Fibroblast of skin of scalp (primary cell): ENCODE results near the gene TMEM87A.
"Not testable (repeated sequence)": the region's sequence is repeated elsewhere in the genome, so short reads cannot be mapped to it uniquely, and the experiment has no call there.

Source experiments
- DNase-seq: peaks from one replicate; pipeline ENCODE4 v3.0.0-alpha.2; 2013

Gene TMEM87A

GRCh38 chr15:42270996-42271395, 2.2 kb downstream of the TMEM87A start:
- no peak for DNase-seq

DNA sequence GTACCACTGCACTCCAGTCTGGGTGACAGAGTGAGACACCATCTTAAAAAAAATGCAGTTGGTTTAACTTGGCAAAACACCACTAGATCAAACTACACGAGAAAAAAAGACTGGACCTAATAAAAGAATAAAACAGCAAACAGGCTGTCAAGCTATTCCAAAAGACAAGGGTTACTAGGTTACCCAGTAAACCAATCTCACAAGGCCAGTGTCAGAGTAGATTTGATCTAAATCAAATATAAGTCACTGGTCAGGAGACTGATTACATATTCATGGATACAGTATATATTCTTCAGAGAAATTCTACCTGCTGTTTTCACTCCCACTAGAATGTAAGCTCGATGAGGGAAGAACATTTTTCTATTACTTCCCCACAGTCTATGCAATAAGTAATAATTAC, 2.7 kb downstream of the TMEM87A start:
- DNase-seq, result no peak

- no peak for DNase-seq
Observed at GRCh38 chr15:42267286-42267685, 5.9 kb downstream of the TMEM87A start.

- DNase-seq, result no peak
Observed at GRCh38 chr15:42264795-42265194, 8.4 kb downstream of the TMEM87A start.

DNA sequence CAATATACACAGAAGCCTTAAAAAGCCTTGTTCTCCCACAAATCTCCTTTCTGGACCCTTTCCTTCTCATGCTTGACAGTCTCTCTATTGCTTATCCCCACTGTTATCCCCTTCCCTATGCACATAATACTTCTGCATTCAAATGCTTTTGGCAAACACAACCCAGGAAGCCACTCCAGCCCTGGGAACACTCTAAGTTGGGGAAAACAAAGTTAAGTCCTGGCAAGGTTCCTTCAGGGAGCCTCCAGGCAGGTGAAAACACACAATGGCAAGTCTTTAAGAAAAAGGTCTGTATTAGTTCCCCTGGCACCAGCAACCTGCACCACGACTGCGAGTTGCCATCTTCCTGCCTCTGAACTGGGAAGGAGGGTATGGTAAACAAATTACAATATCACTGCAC, 19.9 kb downstream of the TMEM87A start:
- DNase-seq, result no peak

DNA sequence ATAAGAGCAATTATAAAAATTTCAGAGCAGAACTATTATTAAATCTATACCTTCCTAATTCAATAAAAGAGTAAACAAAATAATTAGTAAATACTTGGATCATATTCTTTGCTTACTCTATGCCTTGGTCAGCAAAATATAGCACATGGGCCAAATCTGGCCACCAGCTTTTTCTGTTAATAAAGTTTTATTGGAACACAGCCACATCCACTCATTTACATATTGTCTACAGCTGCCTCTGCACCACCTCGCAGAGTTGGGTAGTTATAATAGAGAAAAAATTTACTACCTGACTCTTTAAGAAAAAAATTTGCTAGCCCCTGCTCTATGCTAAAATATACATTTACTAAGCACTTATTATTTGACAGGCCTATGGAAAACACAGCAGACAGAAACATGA, 32.4 kb downstream of the TMEM87A start:
- no peak for DNase-seq

DNA sequence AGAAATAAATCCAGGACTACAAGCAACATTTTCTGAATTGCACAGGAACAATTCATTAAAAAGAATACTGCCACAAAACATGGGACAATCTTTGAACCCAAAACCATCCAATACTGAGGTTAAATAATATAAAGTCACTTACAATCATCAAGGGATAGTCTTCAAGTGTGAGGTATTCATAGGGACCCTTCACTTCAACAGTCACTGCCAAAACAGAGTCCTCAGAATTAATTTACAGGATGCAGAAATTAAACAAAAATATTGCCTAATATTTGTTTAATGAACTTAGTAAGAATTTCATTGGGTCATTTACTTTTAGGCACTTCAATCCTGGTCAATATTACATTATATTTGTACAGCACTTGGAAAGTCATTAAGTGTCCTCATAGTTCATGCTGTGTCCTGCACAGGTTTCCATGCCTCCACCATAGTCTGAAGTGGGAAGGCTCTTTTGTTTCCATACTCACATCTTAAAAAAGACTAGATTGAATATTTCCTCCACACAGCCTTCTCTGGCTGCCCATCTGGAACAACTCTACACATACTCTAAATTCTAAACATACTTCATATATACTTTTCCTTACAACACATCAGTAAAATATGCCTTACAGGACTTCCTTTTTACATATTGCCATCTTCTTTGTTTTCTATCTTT, 33.6 kb downstream of the TMEM87A start:
- DNase-seq, result peak; percentile 24

GRCh38 chr15:42233107-42233506, 40.1 kb downstream of the TMEM87A start:
- no peak for DNase-seq

GRCh38 chr15:42232606-42233005, 40.6 kb downstream of the TMEM87A start:
- no peak for DNase-seq

DNA sequence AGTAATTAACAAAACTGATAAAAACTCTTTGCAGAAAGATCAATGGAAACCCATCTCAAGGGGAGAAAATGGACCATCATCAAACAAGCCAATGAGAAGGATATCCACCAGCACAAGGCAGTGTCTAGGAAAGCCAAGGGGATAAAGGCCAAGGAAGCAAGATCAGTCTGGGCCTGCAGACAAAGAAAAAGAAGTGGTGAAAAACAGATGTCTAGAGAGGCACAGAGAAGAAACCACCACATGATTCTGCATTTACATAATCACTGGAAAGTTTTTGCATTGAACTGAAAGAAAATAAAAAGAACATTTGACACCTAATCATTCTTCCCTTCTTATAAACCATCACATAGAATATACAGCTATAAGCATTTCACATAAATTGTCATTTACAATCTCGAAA, 42.1 kb downstream of the TMEM87A start:
- DNase-seq, result no peak

- not testable (repeated sequence) for DNase-seq
Observed at GRCh38 chr15:42228981-42229380, 44.3 kb downstream of the TMEM87A start.

DNA sequence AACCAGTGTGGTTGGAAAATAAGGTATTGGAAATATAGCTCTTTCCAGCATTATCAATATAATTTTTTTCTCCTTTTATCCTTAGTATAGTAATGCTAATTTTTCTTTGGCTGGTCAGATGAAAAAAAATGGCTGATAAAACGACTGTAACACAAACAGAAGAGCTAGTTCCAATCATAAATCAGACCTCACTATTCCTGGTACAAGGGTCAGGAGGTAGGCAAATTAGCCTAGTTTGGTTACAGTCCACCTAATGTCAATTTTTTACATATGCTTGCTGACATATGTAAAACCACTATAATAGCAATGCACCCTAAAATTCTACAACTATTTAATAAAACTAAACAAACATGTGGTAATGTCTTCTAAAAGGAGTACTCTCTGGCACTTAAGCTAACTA, 45.2 kb downstream of the TMEM87A start:
- DNase-seq, result no peak

DNA sequence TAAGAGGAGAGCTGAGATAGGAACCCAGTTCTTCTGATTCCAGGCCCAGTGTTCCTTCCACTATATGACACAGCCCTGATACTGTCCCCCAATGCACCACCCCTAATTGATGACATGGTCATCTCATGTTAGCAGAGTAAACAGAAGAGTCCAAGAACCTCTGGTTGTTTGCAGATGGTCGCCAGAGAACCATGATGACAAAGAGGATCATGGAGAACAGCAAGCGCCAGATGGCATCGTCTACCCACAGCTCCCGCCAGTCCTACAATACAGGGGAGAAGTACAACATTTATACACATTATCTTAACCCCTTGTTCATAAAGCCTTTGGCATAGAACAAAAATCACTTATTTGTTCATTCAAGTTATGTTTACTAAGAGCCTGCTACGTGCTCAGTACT, 46.6 kb downstream of the TMEM87A start:
- no peak for DNase-seq

DNA sequence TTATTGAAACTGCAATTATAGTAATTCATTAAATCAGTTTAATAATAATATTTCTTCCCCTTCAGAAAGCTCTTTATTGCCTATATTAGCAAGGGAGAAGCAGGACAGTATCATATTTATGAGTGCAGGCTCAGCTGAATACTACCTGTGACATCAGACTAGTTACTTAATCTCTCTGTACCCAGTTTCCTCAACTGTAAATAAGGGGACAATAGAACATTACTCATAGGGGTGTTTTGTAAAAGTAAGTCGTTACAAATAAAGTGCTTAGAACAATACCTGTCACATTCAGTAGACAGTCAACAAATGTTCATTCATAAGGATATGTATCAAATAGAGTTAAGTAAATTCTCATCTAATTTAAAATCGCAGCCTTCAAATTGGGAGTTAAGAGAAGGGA, 53.0 kb downstream of the TMEM87A start:
- DNase-seq, result no peak

DNA sequence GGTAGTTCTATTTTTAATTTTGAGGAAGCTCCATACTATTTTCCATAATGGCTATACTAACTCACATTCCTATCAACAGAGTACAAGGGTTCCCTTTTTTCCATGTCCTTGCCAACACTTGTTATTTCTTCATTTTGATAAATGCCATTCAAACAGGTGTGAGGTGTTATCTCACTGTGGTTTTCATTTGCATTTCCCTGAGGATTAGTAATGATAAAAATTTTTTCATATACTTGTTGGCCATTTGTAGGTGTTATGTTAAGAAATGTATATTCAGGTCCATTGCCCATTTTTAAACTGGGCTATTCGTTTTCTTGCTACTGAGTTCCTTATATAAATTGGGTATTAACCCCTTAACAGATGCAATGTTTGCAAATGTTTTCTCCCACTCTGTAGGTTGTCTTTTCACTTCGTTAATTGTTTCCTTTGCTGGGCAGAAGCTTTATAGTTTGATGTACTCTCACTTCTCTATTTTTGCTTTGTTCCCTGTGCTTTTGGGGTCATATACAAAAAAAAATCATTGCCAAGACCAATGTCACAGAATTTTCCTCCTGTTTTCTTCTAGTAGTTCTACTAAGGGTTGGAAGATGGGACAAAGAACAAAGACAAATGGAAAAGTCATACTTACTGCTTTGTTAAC, 54.2 kb downstream of the TMEM87A start:
- DNase-seq, result no peak

DNA sequence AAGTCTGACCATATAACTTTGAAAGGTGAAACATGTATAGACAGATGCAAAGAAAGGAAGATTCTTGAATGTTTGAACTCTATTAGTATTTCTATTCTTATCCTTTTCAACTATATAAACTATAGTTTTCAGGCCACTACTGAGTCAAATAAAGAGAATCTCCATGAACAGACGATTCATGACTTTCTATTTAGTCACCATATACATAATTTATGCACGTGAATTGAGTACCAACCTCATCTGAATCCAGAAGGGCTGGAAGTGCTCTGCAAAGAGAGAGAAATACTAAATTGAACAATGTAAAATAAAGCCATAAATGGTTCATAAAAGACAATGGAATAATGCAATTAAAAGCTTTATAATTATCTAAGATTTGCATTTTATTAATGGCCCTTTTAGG, 55.7 kb downstream of the TMEM87A start:
- no peak for DNase-seq

GRCh38 chr15:42215913-42216829, 57.1 kb downstream of the TMEM87A start:
- no peak for DNase-seq

- DNase-seq, result no peak
Observed at GRCh38 chr15:42214600-42214999, 58.6 kb downstream of the TMEM87A start.

- no peak for DNase-seq
Observed at GRCh38 chr15:42213511-42213910, 59.7 kb downstream of the TMEM87A start.

DNA sequence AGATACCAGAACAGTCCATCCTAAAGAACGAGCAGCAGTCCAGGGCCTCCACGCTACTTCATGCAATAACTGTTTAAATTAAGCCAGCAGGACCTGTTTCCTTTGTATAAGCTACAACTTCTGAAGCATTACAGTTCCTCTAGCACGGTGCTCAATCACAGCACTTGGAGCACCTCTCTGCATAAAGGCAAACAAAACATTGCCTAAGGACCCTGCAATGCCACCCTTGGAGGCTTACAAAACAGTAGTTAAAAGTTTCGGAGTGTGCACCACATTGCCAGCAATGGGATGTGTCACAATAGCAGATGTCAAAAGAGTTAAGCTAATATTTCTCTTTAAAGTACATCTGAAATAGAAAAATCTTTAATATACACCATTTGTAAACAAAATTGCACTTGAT, 62.5 kb downstream of the TMEM87A start:
- DNase-seq, result no peak

GRCh38 chr15:42207674-42208579, 65.3 kb downstream of the TMEM87A start, which contains the start of gene VPS39:
TSS of gene VPS39 (minus strand) at chr15:42208304. CDS start at chr15:42208153, 151 bp downstream.
- peak; percentile 84 for DNase-seq

DNA sequence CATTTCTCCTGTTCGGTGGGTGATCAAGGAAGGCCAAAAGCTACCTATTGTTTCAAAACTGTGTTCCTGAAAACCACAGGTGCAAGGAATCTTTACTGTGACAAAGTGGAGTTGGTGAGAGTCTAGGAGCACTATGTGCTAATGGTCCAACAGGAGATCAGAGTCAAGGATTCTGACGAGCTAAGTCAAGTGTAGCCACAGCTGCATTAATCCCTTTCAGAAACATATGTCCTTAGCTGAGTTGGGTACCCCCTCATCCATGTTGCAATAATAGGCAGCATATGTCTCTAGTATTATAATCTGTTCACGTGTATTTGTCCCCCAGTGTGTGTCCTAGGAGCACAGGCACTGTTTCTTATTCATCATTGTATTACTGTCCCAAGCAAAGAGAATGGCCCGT, 66.8 kb downstream of the TMEM87A start:
- DNase-seq, result no peak
